DND-41 (cell line): ENCODE data around the gene PABPN1L.

Source experiments
- ATAC-seq: fragments of 200-7000 bp; cut with Tn5 transposase; 3 replicates; pipeline ENCODE4 v1.9.1; 2021; ENCODE audit warnings: low read depth; ENCODE audit not compliant: insufficient read depth
- DNase-seq: peaks from one replicate; pipeline ENCODE4 v3.0.0-alpha.2; 2020
- H2AFZ ChIP-seq: 2 replicates; pipeline ENCODE4 v1.6.0; 2012; ENCODE audit warnings: low read depth, low read length
- H3K27ac ChIP-seq: 2 replicates; pipeline ENCODE4 v1.5.1; 2012; ENCODE audit warnings: low read length, inconsistent platforms
- H3K27me3 ChIP-seq: fragments of 200-600 bp; sonication (generic); 2 replicates; pipeline ENCODE4 v1.6.0; 2012; ENCODE audit warnings: low read length, mild to moderate bottlenecking, inconsistent platforms; ENCODE audit not compliant: insufficient read depth, poor library complexity
- H3K36me3 ChIP-seq: 2 replicates; pipeline ENCODE4 v1.5.1; 2012; ENCODE audit warnings: low read length, inconsistent platforms; ENCODE audit not compliant: insufficient read depth
- H3K4me1 ChIP-seq: 2 replicates; pipeline ENCODE4 v1.5.1; 2012; ENCODE audit warnings: mild to moderate bottlenecking, low read length; ENCODE audit not compliant: insufficient read depth
- H3K4me2 ChIP-seq: 2 replicates; pipeline ENCODE4 v1.6.0; 2012; ENCODE audit warnings: mild to moderate bottlenecking, moderate library complexity, low read length, inconsistent platforms; ENCODE audit not compliant: insufficient read depth
- H3K4me3 ChIP-seq, 2 experiments: fragments of 200-600 bp in 1 of 2; shearing (Covaris generic) in 1 of 2; 2 replicates each; pipeline ENCODE4 v1.5.1; 2012 to 2016; ENCODE audit warnings: inconsistent platforms in 2 of 2, low read length in 2 of 2, mild to moderate bottlenecking in 2 of 2, low read depth in 1 of 2, moderate library complexity in 1 of 2
- H3K79me2 ChIP-seq: 2 replicates; pipeline ENCODE4 v1.6.0; 2012; ENCODE audit warnings: low read length, inconsistent platforms; ENCODE audit not compliant: insufficient read depth
- H3K9ac ChIP-seq: 2 replicates; pipeline ENCODE4 v1.6.0; 2012; ENCODE audit warnings: low read depth, mild to moderate bottlenecking, inconsistent platforms, low read length, moderate library complexity
- H3K9me3 ChIP-seq: 2 replicates; pipeline ENCODE4 v1.5.1; 2012; ENCODE audit warnings: low read length, moderate library complexity, mild to moderate bottlenecking, inconsistent platforms; ENCODE audit not compliant: insufficient read depth, severe bottlenecking
- H4K20me1 ChIP-seq: 2 replicates; pipeline ENCODE4 v1.6.0; 2012; ENCODE audit warnings: low read length; ENCODE audit not compliant: insufficient read depth
- EZH2 ChIP-seq: IDR thresholded peaks from 3 replicates; pipeline ENCODE4 v1.6.1; 2012; ENCODE audit warnings: borderline replicate concordance, low read depth, mild to moderate bottlenecking, moderate library complexity, low read length, inconsistent platforms; ENCODE audit not compliant: severe bottlenecking
- TF ChIP-seq, protein P1 (sequence below): IDR thresholded peaks from 2 replicates; pipeline ENCODE4 v1.5.1; 2012; ENCODE audit warnings: borderline replicate concordance, low read length, moderate library complexity, mild to moderate bottlenecking; ENCODE audit not compliant: poor library complexity, severe bottlenecking; ENCODE audit errors: extremely low read depth

Gene PABPN1L

DNA sequence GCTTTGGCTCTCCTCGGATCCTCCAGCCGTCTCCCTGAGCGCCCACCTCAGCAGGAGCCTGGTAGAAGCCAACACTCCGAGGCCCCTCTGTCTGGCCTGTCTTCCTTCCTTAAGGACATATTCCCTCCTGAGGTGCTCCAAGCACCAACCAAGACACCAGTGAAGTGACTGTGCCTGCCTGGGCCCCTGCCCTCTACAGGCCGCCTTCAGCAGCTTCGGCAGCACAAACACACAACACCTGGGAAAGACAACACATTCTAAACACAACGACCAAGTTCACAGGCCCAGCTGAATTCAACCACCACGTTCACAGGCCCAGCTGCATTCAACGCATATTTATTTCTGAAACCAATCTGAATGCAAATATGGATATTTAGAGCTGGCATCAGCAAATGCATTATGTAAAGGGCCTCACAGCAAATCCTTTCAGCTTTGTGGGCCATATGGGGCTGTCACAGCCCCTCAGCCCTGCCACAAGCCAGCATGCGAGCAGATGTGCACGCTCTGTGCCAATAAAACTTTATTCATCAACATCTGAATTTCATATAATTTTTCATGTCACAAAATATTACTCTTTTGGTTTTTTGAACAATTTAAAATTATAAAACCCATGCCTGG lies 21.9 kb downstream of the PABPN1L start:
- ATAC-seq (no peak), DNase-seq (no peak)
- Histone ChIP-seq H3K36me3 (peaks cover 13% of the 10 kb centered on the region), H3K4me1 (no peaks in the 10 kb centered on the region), H4K20me1 (peaks cover 11% of the 10 kb centered on the region; the same call in 1 of the 2 replicates), H3K79me2 (no peaks in the 10 kb centered on the region), H3K9me3 (no peaks in the 10 kb centered on the region), H3K4me2 (no peak overlapping the region), H2AFZ (no peak overlapping the region), H3K27ac (no peak overlapping the region), H3K27me3 (no peaks in the 10 kb centered on the region), H3K9ac (no peak overlapping the region), H3K4me3 (no peak overlapping the region)
- TF ChIP-seq, protein P1, sequence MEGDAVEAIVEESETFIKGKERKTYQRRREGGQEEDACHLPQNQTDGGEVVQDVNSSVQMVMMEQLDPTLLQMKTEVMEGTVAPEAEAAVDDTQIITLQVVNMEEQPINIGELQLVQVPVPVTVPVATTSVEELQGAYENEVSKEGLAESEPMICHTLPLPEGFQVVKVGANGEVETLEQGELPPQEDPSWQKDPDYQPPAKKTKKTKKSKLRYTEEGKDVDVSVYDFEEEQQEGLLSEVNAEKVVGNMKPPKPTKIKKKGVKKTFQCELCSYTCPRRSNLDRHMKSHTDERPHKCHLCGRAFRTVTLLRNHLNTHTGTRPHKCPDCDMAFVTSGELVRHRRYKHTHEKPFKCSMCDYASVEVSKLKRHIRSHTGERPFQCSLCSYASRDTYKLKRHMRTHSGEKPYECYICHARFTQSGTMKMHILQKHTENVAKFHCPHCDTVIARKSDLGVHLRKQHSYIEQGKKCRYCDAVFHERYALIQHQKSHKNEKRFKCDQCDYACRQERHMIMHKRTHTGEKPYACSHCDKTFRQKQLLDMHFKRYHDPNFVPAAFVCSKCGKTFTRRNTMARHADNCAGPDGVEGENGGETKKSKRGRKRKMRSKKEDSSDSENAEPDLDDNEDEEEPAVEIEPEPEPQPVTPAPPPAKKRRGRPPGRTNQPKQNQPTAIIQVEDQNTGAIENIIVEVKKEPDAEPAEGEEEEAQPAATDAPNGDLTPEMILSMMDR: peak; percentile 27
- no peak for TF ChIP-seq EZH2

- no peak overlapping the region for H3K4me2 ChIP-seq
- H3K9me3 ChIP-seq: no peaks in the 10 kb centered on the region
- TF ChIP-seq EZH2: no peak
- TF ChIP-seq, protein P1: no peak
- no peak overlapping the region for H3K4me3 ChIP-seq
- no peak overlapping the region for H3K9ac ChIP-seq
- H3K36me3 ChIP-seq: peaks cover 21% of the 10 kb centered on the region
- no peak for DNase-seq
- no peak overlapping the region for H3K27ac ChIP-seq
- ATAC-seq: no peak
- no peak overlapping the region for H2AFZ ChIP-seq
- H3K4me1 ChIP-seq: no peaks in the 10 kb centered on the region
- no peaks in the 10 kb centered on the region for H3K27me3 ChIP-seq
- H3K79me2 ChIP-seq: no peaks in the 10 kb centered on the region
- peaks cover 10% of the 10 kb centered on the region; the same call in 1 of the 2 replicates for H4K20me1 ChIP-seq
These were observed 23.2 kb downstream of the PABPN1L start for GRCh38 chr16:88843256-88843655.

DNA sequence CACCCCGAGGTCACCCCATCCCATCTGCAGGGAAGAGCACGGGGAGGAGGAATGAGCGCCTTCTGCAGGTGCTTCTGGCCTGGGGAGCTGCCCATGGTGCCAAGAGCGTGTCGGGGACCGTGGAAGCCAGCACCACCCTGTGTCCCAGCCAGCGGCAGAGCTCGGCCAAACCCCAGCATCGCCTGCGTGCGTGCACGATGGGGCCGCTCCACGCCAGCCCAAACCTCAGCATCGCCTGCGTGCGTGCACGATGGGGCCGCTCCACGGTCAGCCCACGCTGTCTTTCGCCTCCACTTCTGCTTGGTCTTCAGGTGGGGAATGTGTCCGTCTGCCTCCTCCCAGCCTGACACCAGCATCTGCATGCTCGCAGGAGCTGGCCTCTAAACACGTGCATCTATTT lies 23.7 kb downstream of the PABPN1L start:
- Histone ChIP-seq H3K4me1 (no peaks in the 10 kb centered on the region), H3K36me3 (peaks cover 21% of the 10 kb centered on the region), H3K27me3 (no peaks in the 10 kb centered on the region), H3K9me3 (no peaks in the 10 kb centered on the region), H3K27ac (no peak overlapping the region), H3K4me3 (no peak overlapping the region), H3K4me2 (no peak overlapping the region), H4K20me1 (peaks cover 10% of the 10 kb centered on the region; the same call in 1 of the 2 replicates), H2AFZ (no peak overlapping the region), H3K9ac (no peak overlapping the region), H3K79me2 (no peaks in the 10 kb centered on the region)
- DNase-seq: no peak
- TF ChIP-seq, protein P1: no peak
- TF ChIP-seq EZH2: no peak
- ATAC-seq: no peak

DNA sequence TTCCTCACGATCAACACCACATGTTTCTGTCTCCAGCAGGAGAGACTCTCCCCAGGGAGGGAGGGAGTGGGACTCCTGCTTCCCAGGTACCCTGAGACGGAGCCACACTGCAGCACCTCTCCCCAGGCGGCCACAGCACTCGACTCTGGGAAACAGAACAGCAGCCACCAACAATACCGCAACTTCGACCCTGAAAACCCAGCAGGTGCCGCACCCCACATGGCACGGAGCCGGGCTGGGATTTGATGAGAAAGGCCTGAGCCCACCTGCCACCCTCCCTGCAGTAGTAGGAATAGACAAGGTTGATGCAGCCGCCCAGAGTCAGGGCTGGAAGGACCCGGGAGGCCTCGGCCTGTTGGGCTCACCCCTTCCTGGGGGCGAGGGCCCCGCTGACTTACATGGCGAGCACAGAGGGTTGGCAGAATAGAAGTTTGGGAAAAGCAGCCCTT lies 24.1 kb downstream of the PABPN1L start:
- Histone ChIP-seq H3K9me3 (no peaks in the 10 kb centered on the region), H3K27ac (no peak overlapping the region), H2AFZ (no peak overlapping the region), H3K36me3 (peaks cover 21% of the 10 kb centered on the region), H3K4me3 (no peak overlapping the region), H3K27me3 (no peaks in the 10 kb centered on the region), H3K79me2 (no peaks in the 10 kb centered on the region), H4K20me1 (peaks cover 10% of the 10 kb centered on the region; the same call in 1 of the 2 replicates), H3K9ac (no peak overlapping the region), H3K4me2 (no peak overlapping the region), H3K4me1 (no peaks in the 10 kb centered on the region)
- DNase-seq (no peak), ATAC-seq (no peak)
- TF ChIP-seq, protein P1: no peak
- TF ChIP-seq EZH2: no peak
